Lower lobe of right lung (tissue), 2 donors: ENCODE data around the gene STAT4. TPM values are rescaled to one million over a fixed set of nuclear protein-coding genes. Genes with fewer than 3 reads are reported as not detected.

Experiments
- ATAC-seq, 2 donors: fragments of 200-7000 bp; cut with Tn5 transposase; one replicate each; pipeline ENCODE4 v1.9.1; 2020 to 2022; ENCODE audit warnings: mild to moderate bottlenecking in 2 of 2, moderate library complexity in 2 of 2
- DNase-seq: peaks from one replicate; pipeline ENCODE4 v3.0.0-alpha.2; 2020
- H3K27ac ChIP-seq: fragments of 200-600 bp; one replicate; pipeline ENCODE4 v1.8.0; 2022
- H3K27me3 ChIP-seq: fragments of 200-600 bp; one replicate; pipeline ENCODE4 v1.8.0; 2022; ENCODE audit warnings: low read depth
- H3K36me3 ChIP-seq: fragments of 200-600 bp; one replicate; pipeline ENCODE4 v1.8.0; 2022; ENCODE audit warnings: mild to moderate bottlenecking
- H3K4me1 ChIP-seq: fragments of 200-600 bp; one replicate; pipeline ENCODE4 v1.8.0; 2022
- H3K4me3 ChIP-seq: fragments of 200-600 bp; one replicate; pipeline ENCODE4 v1.8.0; 2022; ENCODE audit warnings: mild to moderate bottlenecking
- H3K9me3 ChIP-seq: fragments of 200-600 bp; one replicate; pipeline ENCODE4 v1.8.0; 2022
- intact Hi-C: fragments of 100-400 bp; cut with DNase I; formaldehyde crosslinking; loops from one replicate; pipeline ENCODE4 v1.11.0; 2022
- total RNA-seq: library from RNA; stranded (reverse); fragmentation: NEBNext Ultra II Directional; extraction: Animal tissue kit (Norgen Biotek cat#: 25700); gene quantifications from one replicate; pipeline ENCODE4 v1.2.1, GENCODE V29; 2021
- TF ChIP-seq, protein P1 (sequence below): fragments of 200-600 bp; IDR thresholded peaks from one replicate; pipeline ENCODE4 v1.8.0; 2022; ENCODE audit warnings: antibody characterized with exemption, mild to moderate bottlenecking
- donor health status: DM: no; HTN: yes; CAD: no; lungs with severe emphysema.

The STAT4 gene
- total RNA-seq, 1 donor from 2014 or later, result 5.8 TPM

DNA sequence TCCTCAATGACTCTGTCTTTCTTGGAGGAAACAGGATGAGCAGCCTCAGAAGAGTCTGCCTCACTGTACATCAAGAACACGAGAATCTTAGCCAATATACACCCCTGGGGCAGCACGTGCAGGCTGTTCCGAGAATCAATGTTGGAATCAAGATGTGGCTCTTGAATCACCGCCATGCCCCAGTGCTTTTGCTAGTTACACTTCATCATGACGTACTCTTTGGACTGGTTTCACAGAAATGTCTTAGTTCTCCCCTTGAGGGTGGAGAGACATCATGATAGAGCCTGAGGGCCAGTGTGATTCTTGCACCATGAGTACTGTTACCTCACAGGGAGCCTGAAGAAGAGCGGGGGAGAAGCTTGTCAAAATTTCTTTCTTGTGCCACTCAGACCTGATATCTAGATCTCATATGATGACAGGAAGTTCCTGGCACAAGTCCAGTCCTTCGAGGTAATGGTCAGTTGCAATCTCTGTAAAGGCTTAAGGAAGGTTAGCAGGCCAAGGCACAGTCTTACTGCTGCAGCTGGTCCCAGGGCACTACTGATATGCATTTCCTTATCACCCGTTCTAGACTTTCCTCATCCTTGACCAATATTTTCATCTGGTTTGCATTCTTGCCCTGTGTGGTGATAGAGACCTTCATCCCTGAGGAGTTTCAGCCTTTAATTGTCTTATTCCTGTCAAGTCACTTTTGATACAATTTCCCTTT, 28.2 kb upstream of the STAT4 start:
- TF ChIP-seq, protein P1, sequence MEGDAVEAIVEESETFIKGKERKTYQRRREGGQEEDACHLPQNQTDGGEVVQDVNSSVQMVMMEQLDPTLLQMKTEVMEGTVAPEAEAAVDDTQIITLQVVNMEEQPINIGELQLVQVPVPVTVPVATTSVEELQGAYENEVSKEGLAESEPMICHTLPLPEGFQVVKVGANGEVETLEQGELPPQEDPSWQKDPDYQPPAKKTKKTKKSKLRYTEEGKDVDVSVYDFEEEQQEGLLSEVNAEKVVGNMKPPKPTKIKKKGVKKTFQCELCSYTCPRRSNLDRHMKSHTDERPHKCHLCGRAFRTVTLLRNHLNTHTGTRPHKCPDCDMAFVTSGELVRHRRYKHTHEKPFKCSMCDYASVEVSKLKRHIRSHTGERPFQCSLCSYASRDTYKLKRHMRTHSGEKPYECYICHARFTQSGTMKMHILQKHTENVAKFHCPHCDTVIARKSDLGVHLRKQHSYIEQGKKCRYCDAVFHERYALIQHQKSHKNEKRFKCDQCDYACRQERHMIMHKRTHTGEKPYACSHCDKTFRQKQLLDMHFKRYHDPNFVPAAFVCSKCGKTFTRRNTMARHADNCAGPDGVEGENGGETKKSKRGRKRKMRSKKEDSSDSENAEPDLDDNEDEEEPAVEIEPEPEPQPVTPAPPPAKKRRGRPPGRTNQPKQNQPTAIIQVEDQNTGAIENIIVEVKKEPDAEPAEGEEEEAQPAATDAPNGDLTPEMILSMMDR, result no peak
- intact Hi-C loops, result no loop called here
- DNase-seq (no peak), ATAC-seq (peak; percentile 30 to 31)
- H3K4me1 ChIP-seq, result peaks cover 7% of the 10 kb centered on the region
- H3K27ac ChIP-seq, result no peak overlapping the region
- H3K36me3 ChIP-seq, result no peaks in the 10 kb centered on the region
- H3K27me3 ChIP-seq, result no peaks in the 10 kb centered on the region
- H3K4me3 ChIP-seq, result no peak overlapping the region
- no peaks in the 10 kb centered on the region for H3K9me3 ChIP-seq

DNA sequence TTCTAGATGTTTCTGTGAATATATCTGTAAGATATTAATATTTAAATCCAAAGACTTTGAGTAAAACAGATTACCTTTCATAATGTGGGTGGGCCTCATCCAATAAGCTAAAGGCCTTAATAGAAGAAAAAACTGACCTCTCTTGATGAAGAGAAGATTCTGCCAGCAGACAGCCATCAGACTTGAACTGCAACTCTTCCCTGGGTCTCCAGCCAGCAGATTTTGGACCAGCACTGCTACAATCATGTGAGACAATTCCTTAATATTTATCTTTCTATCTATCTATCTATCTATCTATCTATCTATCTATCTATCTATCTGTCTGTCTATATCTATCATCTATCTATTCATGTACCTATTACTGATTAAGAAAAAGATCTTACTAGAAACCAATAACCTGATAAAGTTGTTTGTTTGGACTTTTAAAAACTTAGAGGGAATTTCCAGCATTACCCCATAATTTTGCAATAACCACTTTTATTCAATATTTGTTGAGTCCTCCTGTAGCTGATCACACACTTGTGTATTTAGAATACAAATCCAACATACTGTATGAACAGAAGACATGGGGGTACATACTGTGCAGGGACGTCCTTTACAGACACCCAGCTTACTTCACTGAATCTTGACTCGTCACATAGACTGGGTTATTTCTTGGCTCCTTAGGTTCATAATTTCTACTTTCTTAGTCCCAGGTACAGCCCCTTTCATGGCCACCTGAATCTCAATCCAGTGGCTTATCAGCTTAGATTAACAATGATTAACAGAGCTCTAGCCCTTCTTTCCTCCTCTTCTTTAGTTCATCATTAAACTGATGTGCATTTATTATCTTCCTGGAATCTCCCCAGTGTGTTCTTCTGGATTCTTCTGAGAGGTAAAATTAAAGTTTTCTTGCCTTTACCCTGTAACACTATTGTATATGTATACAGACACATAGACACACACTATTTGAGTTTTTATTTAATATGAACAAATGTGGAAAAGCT, 27.2 kb upstream of the STAT4 start:
- ATAC-seq (peak in 1 of 2 donors; percentile 28), DNase-seq (no peak)
- TF ChIP-seq, protein P1, result no peak
- Histone ChIP-seq H3K4me3 (no peak overlapping the region), H3K36me3 (no peaks in the 10 kb centered on the region), H3K27ac (no peak overlapping the region), H3K27me3 (no peaks in the 10 kb centered on the region), H3K9me3 (no peaks in the 10 kb centered on the region), H3K4me1 (peaks cover 7% of the 10 kb centered on the region)
- intact Hi-C loops, result no loop called here

- intact Hi-C loops, result no loop called here
- Histone ChIP-seq H3K27me3 (no peaks in the 10 kb centered on the region), H3K27ac (no peak overlapping the region), H3K9me3 (no peaks in the 10 kb centered on the region), H3K4me3 (no peak overlapping the region), H3K4me1 (peaks cover 13% of the 10 kb centered on the region), H3K36me3 (no peaks in the 10 kb centered on the region)
- DNase-seq, result no peak
- ATAC-seq, result no peak
- TF ChIP-seq, protein P1, result no peak
Observed at GRCh38 chr2:191176801-191177438, 26.1 kb upstream of the STAT4 start.

- Histone ChIP-seq H3K9me3 (no peaks in the 10 kb centered on the region), H3K36me3 (no peaks in the 10 kb centered on the region), H3K4me1 (peaks cover 19% of the 10 kb centered on the region), H3K4me3 (no peak overlapping the region), H3K27me3 (no peaks in the 10 kb centered on the region), H3K27ac (no peak overlapping the region)
- ATAC-seq (no peak), DNase-seq (no peak)
- TF ChIP-seq, protein P1, result no peak
- intact Hi-C loops, result no loop called here
Observed at GRCh38 chr2:191176305-191176704, 25.5 kb upstream of the STAT4 start.

GRCh38 chr2:191174442-191174841, 23.6 kb upstream of the STAT4 start:
- intact Hi-C loops, result no loop called here
- TF ChIP-seq, protein P1, result no peak

More at GRCh38 chr2:191174442-191174841, 23.6 kb upstream of the STAT4 start:
- no peak for DNase-seq
- ATAC-seq, result no peak
- H3K27ac ChIP-seq, result no peak overlapping the region
- H3K9me3 ChIP-seq, result no peaks in the 10 kb centered on the region
- peaks cover 20% of the 10 kb centered on the region for H3K4me1 ChIP-seq
- no peaks in the 10 kb centered on the region for H3K36me3 ChIP-seq
- no peaks in the 10 kb centered on the region for H3K27me3 ChIP-seq
- H3K4me3 ChIP-seq, result no peak overlapping the region
